ENCODE measurements around the gene ATXN7L3.

Gene ATXN7L3

GRCh38 chr17:44152875-44153274, 46.8 kb downstream of the ATXN7L3 start:
- TF ChIP-seq CTCF (IDR thresholded peaks at IDR 0.05) = no peak

GRCh38 chr17:44149750-44150329, 49.8 kb downstream of the ATXN7L3 start:
- TF ChIP-seq CTCF (IDR thresholded peaks at IDR 0.05) = no peak

GRCh38 chr17:44147812-44148211, 51.9 kb downstream of the ATXN7L3 start:
- no peak for TF ChIP-seq CTCF (IDR thresholded peaks at IDR 0.05)

GRCh38 chr17:44146375-44147346, 53.0 kb downstream of the ATXN7L3 start:
- no peak for TF ChIP-seq CTCF (IDR thresholded peaks at IDR 0.05)

GRCh38 chr17:44144966-44145739, 54.5 kb downstream of the ATXN7L3 start:
- no peak for TF ChIP-seq CTCF (IDR thresholded peaks at IDR 0.05)

Measured in LNCAP (cell line).